Trophoblast cell (in vitro differentiated cells and primary cell): ENCODE data around the gene CLASRP.

Experiments
- DNase-seq, 2 donors: peaks; one replicate each; pipeline ENCODE4 v3.0.0-alpha.2; 2016
- H2AFZ ChIP-seq: 2 replicates; pipeline ENCODE4 v1.6.1; 2013; ENCODE audit warnings: low read length, moderate library complexity, mild to moderate bottlenecking; ENCODE audit not compliant: insufficient read depth, poor library complexity
- H2AK5ac ChIP-seq: 2 replicates; pipeline ENCODE4 v1.6.1; 2013; ENCODE audit warnings: mild to moderate bottlenecking, low read length
- H2BK120ac ChIP-seq: 2 replicates; pipeline ENCODE4 v1.6.1; 2013; ENCODE audit warnings: low read length, mild to moderate bottlenecking, moderate library complexity; ENCODE audit not compliant: insufficient read depth, poor library complexity
- H2BK12ac ChIP-seq: 2 replicates; pipeline ENCODE4 v1.6.1; 2013; ENCODE audit warnings: mild to moderate bottlenecking, low read length, moderate library complexity
- H2BK5ac ChIP-seq: 2 replicates; pipeline ENCODE4 v1.6.1; 2013; ENCODE audit warnings: low read length, low read depth, moderate library complexity, mild to moderate bottlenecking; ENCODE audit not compliant: poor library complexity
- H3K14ac ChIP-seq: 2 replicates; pipeline ENCODE4 v1.6.1; 2013; ENCODE audit warnings: mild to moderate bottlenecking, low read length
- H3K18ac ChIP-seq: 2 replicates; pipeline ENCODE4 v1.6.1; 2013; ENCODE audit warnings: mild to moderate bottlenecking, low read length
- H3K23ac ChIP-seq: 2 replicates; pipeline ENCODE4 v1.6.1; 2013; ENCODE audit warnings: low read length
- H3K27ac ChIP-seq: 2 replicates; pipeline ENCODE4 v1.5.1; 2013; ENCODE audit warnings: low read depth, mild to moderate bottlenecking, inconsistent platforms, low read length, moderate library complexity
- H3K27me3 ChIP-seq: 2 replicates; pipeline ENCODE4 v1.6.1; 2013; ENCODE audit warnings: inconsistent platforms, mild to moderate bottlenecking, low read length, moderate library complexity; ENCODE audit not compliant: insufficient read depth
- H3K36me3 ChIP-seq, 2 experiments: 1 replicate in 1 of 2; 2 replicates in 1 of 2; pipeline ENCODE4 v1.6.1; 2013; ENCODE audit warnings: low read length in 2 of 2, mild to moderate bottlenecking in 2 of 2, moderate library complexity in 1 of 2; ENCODE audit not compliant: insufficient read depth in 2 of 2, control insufficient read depth in 1 of 2
- H3K4ac ChIP-seq: 2 replicates; pipeline ENCODE4 v1.6.1; 2013; ENCODE audit warnings: low read depth, mild to moderate bottlenecking, low read length, moderate library complexity
- H3K4me1 ChIP-seq, 2 experiments: 1 replicate in 1 of 2; 2 replicates in 1 of 2; pipeline ENCODE4 v1.6.1; 2013; ENCODE audit warnings: low read length in 2 of 2, mild to moderate bottlenecking in 2 of 2, moderate library complexity in 1 of 2; ENCODE audit not compliant: insufficient read depth in 2 of 2, control insufficient read depth in 1 of 2
- H3K4me2 ChIP-seq: 2 replicates; pipeline ENCODE4 v1.6.1; 2013; ENCODE audit warnings: inconsistent platforms, mild to moderate bottlenecking, low read length, moderate library complexity
- H3K4me3 ChIP-seq: 2 replicates; pipeline ENCODE4 v1.5.1; 2013; ENCODE audit warnings: mild to moderate bottlenecking, low read depth, low read length, inconsistent platforms
- H3K79me1 ChIP-seq: one replicate; pipeline ENCODE4 v1.6.1; 2013; ENCODE audit warnings: low read length
- H3K79me2 ChIP-seq: 2 replicates; pipeline ENCODE4 v1.6.1; 2013; ENCODE audit warnings: low read length, mild to moderate bottlenecking; ENCODE audit not compliant: control insufficient read depth, insufficient read depth, poor library complexity
- H3K9ac ChIP-seq: 2 replicates; pipeline ENCODE4 v1.6.1; 2013; ENCODE audit warnings: mild to moderate bottlenecking, low read length
- H3K9me3 ChIP-seq: 2 replicates; pipeline ENCODE4 v1.6.1; 2013; ENCODE audit warnings: low read depth, mild to moderate bottlenecking, control low read depth, inconsistent platforms, low read length; ENCODE audit not compliant: insufficient read depth
- H4K12ac ChIP-seq: 2 replicates; pipeline ENCODE4 v1.6.1; 2013; ENCODE audit warnings: low read depth, mild to moderate bottlenecking, low read length, moderate library complexity
- H4K8ac ChIP-seq: 2 replicates; pipeline ENCODE4 v1.6.1; 2013; ENCODE audit warnings: low read depth, mild to moderate bottlenecking, low read length, moderate library complexity
- H4K91ac ChIP-seq: one replicate; pipeline ENCODE4 v1.6.1; 2013; ENCODE audit warnings: low read depth, mild to moderate bottlenecking, low read length, moderate library complexity
- WGBS: extraction: QIAGEN DNeasy Blood & Tissue Kit; methylation state at CpG from one replicate; pipeline ENCODE4 v1.1.7; 2013; ENCODE audit warnings: missing lambda C conversion rate; ENCODE audit not compliant: insufficient read length, insufficient coverage; ENCODE audit errors: extremely low coverage; 5-methylcytosine and 5-hydroxymethylcytosine counted together

The CLASRP gene

DNA sequence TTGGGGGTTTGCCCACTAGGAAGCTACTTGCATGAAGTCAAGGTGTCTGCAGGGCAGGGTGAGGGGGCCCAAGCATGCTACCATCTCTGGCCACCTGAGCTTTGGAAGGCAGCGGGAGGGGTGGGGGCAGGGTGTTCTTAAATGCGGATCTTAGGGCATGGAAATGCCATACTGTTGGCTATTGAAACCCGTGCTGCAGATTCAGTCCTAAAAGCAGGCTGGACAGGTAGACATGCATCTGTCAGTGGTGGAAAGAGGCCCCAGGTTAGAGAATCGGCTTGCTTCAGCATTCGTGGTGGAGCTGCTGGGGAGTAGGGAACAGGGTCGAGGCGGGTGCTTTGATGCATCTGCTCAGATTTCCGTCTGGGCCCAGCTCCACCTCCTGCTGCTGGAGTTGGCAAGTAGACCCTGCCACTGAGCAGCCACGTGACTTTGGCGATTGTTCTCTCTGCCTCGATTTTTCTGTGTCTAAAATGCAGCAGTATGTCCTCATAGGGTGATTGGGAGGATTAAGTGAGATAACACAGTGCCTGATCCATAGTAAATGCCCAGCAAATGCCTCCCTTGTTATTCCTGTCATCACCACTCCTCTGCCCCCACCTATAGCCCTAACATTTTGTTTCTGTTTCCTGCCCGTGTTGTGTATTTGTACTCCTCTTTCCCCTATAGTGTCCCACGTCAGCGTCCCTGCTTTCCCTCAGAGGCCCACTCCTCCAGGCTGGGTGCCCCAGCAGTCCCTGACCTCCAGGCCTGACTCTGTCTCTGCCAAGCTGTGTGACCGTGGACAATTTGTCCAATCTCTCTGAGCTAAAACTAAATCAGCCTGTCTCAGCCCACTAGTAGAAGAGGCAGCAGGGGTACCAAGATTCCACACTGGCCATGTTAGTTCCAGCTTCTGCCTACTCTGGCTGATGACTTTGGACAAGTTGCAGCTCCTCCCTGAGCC lies 59.9 kb downstream of the CLASRP start:
- Histone ChIP-seq H3K4me1 (peaks cover 28 to 30% of the 10 kb centered on the region in 2 experiments), H3K27ac (no peak overlapping the region), H3K4ac (peak overlapping the region; percentile 8), H2BK12ac (no peak overlapping the region), H3K9me3 (no peaks in the 10 kb centered on the region), H2BK120ac (no peak overlapping the region), H3K4me3 (no peak overlapping the region), H4K91ac (no peak overlapping the region), H3K9ac (no peak overlapping the region), H3K27me3 (no peaks in the 10 kb centered on the region), H3K4me2 (no peak overlapping the region), H3K14ac (no peak overlapping the region), H4K12ac (no peak overlapping the region), H2BK5ac (no peak overlapping the region), H3K79me2 (peaks cover 29% of the 10 kb centered on the region), H3K79me1 (no peaks in the 10 kb centered on the region), H2AFZ (no peak overlapping the region), H3K36me3 (peaks cover 0 to 4% of the 10 kb centered on the region in 2 experiments), H2AK5ac (no peak overlapping the region), H4K8ac (no peak overlapping the region), H3K18ac (peak overlapping the region; percentile 2), H3K23ac (no peak overlapping the region)
- WGBS, result no CpG with 5 or more reads among the region's 15 CpGs
- no peak for DNase-seq

DNA sequence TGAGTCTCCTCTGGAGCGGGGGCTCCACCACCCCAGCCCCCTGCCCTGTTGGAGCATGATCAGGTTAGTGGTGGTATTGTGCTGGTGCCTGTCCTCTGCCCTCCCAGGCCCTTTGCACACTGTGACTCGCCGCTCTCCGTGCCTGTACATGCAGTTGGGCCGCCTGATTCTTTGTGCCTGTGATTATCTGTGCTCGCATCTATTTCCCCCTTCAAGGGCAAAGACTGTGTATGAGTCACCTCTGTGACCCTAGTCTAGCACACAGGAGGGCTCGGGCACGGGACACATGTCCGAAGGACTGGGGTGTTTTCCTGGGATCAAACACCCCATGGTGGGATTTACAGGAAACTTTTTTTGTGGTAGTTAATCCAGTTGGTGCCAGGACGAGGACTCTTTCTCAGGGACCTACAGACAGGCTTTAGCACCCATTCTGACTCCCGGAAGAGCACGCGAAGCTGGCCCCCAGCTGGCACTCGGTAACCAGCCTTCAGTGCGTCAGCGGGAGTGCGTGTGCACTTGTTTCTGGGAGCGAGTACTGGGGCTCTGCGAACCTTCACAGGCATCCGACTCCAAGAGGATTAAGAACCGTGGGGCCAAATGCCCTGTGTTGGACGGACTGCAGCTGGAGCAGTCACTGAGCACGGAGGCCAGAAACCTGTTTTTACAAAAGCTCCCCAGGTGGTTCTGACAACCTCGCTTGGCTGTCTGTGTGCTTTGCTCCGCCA lies 60.8 kb downstream of the CLASRP start:
- Histone ChIP-seq H3K4ac (peak overlapping the region; percentile 8), H3K4me1 (peaks cover 22 to 25% of the 10 kb centered on the region in 2 experiments), H3K79me2 (peaks cover 24% of the 10 kb centered on the region), H3K36me3 (peaks cover 0 to 4% of the 10 kb centered on the region in 2 experiments), H3K4me3 (no peak overlapping the region), H4K91ac (no peak overlapping the region), H2BK12ac (no peak overlapping the region), H3K79me1 (no peaks in the 10 kb centered on the region), H2AFZ (no peak overlapping the region), H3K23ac (no peak overlapping the region), H3K9ac (no peak overlapping the region), H3K27me3 (no peaks in the 10 kb centered on the region), H3K9me3 (no peaks in the 10 kb centered on the region), H3K14ac (no peak overlapping the region), H2BK120ac (no peak overlapping the region), H4K8ac (no peak overlapping the region), H3K18ac (peak overlapping the region; percentile 2), H2BK5ac (no peak overlapping the region), H3K27ac (no peak overlapping the region), H3K4me2 (no peak overlapping the region), H4K12ac (no peak overlapping the region), H2AK5ac (no peak overlapping the region)
- WGBS, result no CpG with 5 or more reads among the region's 25 CpGs
- no peak for DNase-seq

GRCh38 chr19:45100201-45100600 lies 61.4 kb downstream of the CLASRP start:
- Histone ChIP-seq H2AK5ac (no peak overlapping the region), H3K23ac (no peak overlapping the region), H2AFZ (no peak overlapping the region), H2BK120ac (no peak overlapping the region), H3K4me3 (no peak overlapping the region), H3K36me3 (peaks cover 0 to 8% of the 10 kb centered on the region in 2 experiments), H3K4me2 (no peak overlapping the region), H3K4me1 (peaks cover 20 to 25% of the 10 kb centered on the region in 2 experiments), H3K79me1 (no peaks in the 10 kb centered on the region), H3K9me3 (no peaks in the 10 kb centered on the region), H3K4ac (peak overlapping the region; percentile 2), H3K18ac (no peak overlapping the region), H4K91ac (no peak overlapping the region), H4K8ac (no peak overlapping the region), H3K14ac (no peak overlapping the region), H3K9ac (no peak overlapping the region), H3K27me3 (no peaks in the 10 kb centered on the region), H3K27ac (no peak overlapping the region), H4K12ac (no peak overlapping the region), H3K79me2 (peaks cover 23% of the 10 kb centered on the region), H2BK5ac (no peak overlapping the region), H2BK12ac (no peak overlapping the region)
- DNase-seq, result peak in 1 of 2 donors; percentile 21
- no CpG with 5 or more reads among the region's 3 CpGs for WGBS

DNA sequence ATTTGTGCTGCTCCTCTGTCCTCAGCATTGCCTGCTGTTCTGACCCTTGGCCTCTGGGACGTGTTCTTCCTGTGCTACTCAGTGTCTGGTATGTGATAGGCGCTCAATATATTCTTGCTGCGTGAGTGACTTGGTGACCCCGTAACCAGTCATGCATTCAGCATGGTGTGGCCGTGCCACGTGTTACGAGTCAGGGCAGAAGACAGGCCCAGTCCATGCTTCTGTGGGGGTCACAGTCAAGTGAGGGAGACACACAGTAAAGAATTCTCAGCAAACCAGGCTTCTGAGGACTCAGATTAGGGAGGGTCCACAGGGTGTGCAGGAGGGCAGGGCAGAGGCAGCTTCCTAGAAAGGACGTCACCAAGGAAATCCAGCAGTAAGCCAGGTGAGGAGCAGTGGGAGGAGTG lies 62.0 kb downstream of the CLASRP start:
- no peak overlapping the region for H3K27ac ChIP-seq

More for the DNA sequence above, 62.0 kb downstream of the CLASRP start:
- Histone ChIP-seq H3K4ac (peak overlapping the region; percentile 37), H4K8ac (no peak overlapping the region), H3K36me3 (peaks cover 0 to 8% of the 10 kb centered on the region in 2 experiments), H3K4me1 (peaks cover 20 to 25% of the 10 kb centered on the region in 2 experiments), H2BK120ac (no peak overlapping the region), H3K27me3 (no peaks in the 10 kb centered on the region), H2BK5ac (no peak overlapping the region), H2AK5ac (no peak overlapping the region), H2BK12ac (no peak overlapping the region), H3K14ac (no peak overlapping the region), H2AFZ (no peak overlapping the region), H3K4me3 (no peak overlapping the region), H3K4me2 (no peak overlapping the region), H3K79me2 (peaks cover 23% of the 10 kb centered on the region), H4K12ac (no peak overlapping the region), H4K91ac (no peak overlapping the region), H3K79me1 (no peaks in the 10 kb centered on the region), H3K18ac (no peak overlapping the region), H3K23ac (no peak overlapping the region), H3K9ac (no peak overlapping the region), H3K9me3 (no peaks in the 10 kb centered on the region)
- WGBS, result no CpG with 5 or more reads among the region's 8 CpGs
- no peak for DNase-seq
